Measurements from ENCODE around the gene UGT3A2. TPM values are rescaled to one million over a fixed set of nuclear protein-coding genes. Genes with fewer than 3 reads are reported as not detected.
"Not testable (repeated sequence)": the region's sequence is repeated elsewhere in the genome, so short reads cannot be mapped to it uniquely, and the experiment has no call there.

UGT3A2 gene
- total RNA-seq, 1 experiment from 2014 or later, result 0.10 TPM

DNA sequence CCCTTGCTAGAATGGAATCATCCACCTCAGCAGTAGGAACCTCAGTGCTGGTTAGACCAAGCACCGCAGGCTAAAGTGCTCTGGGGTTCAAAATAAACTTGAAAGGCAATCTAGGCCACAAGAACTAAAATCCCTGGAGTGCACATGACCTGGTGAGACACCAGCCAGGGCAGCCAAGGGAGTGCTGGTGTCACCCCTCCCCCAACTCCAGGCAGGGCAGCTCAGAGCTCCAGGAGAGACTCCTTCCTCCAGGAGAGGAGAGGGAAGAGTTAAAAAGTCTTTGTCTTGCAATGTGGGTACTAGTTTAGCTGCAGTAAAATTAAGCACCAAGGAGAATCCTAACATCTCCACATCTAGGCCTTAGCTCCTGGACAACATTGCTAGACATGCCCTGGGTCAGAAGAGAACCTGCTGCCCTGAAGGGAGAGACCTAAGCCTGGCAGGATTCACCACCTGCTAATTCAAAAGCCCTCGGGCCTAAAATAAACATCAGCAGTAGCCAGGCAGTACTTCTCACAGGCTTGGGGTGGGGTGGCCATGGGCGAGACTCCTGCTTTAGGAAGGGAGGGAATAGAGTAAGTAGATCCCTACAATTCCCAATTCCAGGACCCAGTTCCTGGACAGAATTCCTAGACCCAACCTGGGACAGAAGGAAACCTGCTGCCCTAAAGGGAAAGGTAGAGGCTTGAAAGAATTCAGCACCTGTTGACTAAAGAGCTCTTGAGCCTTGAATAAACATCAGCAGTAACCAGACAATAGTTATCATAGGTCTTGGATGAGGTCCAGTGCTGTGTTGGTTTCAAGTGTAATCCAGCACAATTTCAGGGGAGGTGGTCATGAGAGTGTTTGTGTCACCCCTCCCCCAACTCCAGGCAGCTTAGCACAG, 25.8 kb downstream of the UGT3A2 start:
- DNase-seq (ENCODE audit: low read depth, low spot score), result no peak
- no TSS peak for BruUV-seq (replicated peaks)
- in situ Hi-C loops (cut with HindIII; ENCODE audit: low pct_unique_long_range_greater_than_20kb, low sequenced_read_pairs) (no loop called here), intact Hi-C loops (cut with micrococcal nuclease; ENCODE audit: unreplicated experiment) (no loop called here)
- H3K4me3 ChIP-seq (ENCODE audit: low read depth in 2 of 2, low read length in 2 of 2), result no peak overlapping the region
- CTCF ChIA-PET, result no interaction called here
- H3K27ac ChIP-seq (ENCODE audit: low read length), result no peak overlapping the region
- no peaks in the 10 kb centered on the region for H3K9me3 ChIP-seq (ENCODE audit: control insufficient read depth, insufficient read depth, low read depth, low read length)
- ATAC-seq, result no peak
- H3K27me3 ChIP-seq (ENCODE audit: control insufficient read depth, insufficient read depth, low read length), result no peaks in the 10 kb centered on the region
- POLR2A ChIA-PET, result no interaction called here
- H3K36me3 ChIP-seq (ENCODE audit: control insufficient read depth, insufficient read depth, low read length), result no peaks in the 10 kb centered on the region
- H3K4me1 ChIP-seq (ENCODE audit: control insufficient read depth, insufficient read depth, low read length), result no peaks in the 10 kb centered on the region
- no peak for TF ChIP-seq SIN3A (IDR thresholded peaks at IDR 0.05; ENCODE audit: borderline replicate concordance, insufficient read depth, low read depth, low read length)
- TF ChIP-seq, protein P1, sequence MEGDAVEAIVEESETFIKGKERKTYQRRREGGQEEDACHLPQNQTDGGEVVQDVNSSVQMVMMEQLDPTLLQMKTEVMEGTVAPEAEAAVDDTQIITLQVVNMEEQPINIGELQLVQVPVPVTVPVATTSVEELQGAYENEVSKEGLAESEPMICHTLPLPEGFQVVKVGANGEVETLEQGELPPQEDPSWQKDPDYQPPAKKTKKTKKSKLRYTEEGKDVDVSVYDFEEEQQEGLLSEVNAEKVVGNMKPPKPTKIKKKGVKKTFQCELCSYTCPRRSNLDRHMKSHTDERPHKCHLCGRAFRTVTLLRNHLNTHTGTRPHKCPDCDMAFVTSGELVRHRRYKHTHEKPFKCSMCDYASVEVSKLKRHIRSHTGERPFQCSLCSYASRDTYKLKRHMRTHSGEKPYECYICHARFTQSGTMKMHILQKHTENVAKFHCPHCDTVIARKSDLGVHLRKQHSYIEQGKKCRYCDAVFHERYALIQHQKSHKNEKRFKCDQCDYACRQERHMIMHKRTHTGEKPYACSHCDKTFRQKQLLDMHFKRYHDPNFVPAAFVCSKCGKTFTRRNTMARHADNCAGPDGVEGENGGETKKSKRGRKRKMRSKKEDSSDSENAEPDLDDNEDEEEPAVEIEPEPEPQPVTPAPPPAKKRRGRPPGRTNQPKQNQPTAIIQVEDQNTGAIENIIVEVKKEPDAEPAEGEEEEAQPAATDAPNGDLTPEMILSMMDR (IDR thresholded peaks at IDR 0.05), result no peak
- no peak for TF ChIP-seq POLR2AphosphoS5 (IDR thresholded peaks at IDR 0.05; ENCODE audit: low read depth, low read length)
- TF ChIP-seq TCF7L2 (IDR thresholded peaks at IDR 0.05; ENCODE audit: low read depth, low read length), result no peak
- TF ChIP-seq, protein P2, sequence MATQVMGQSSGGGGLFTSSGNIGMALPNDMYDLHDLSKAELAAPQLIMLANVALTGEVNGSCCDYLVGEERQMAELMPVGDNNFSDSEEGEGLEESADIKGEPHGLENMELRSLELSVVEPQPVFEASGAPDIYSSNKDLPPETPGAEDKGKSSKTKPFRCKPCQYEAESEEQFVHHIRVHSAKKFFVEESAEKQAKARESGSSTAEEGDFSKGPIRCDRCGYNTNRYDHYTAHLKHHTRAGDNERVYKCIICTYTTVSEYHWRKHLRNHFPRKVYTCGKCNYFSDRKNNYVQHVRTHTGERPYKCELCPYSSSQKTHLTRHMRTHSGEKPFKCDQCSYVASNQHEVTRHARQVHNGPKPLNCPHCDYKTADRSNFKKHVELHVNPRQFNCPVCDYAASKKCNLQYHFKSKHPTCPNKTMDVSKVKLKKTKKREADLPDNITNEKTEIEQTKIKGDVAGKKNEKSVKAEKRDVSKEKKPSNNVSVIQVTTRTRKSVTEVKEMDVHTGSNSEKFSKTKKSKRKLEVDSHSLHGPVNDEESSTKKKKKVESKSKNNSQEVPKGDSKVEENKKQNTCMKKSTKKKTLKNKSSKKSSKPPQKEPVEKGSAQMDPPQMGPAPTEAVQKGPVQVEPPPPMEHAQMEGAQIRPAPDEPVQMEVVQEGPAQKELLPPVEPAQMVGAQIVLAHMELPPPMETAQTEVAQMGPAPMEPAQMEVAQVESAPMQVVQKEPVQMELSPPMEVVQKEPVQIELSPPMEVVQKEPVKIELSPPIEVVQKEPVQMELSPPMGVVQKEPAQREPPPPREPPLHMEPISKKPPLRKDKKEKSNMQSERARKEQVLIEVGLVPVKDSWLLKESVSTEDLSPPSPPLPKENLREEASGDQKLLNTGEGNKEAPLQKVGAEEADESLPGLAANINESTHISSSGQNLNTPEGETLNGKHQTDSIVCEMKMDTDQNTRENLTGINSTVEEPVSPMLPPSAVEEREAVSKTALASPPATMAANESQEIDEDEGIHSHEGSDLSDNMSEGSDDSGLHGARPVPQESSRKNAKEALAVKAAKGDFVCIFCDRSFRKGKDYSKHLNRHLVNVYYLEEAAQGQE (IDR thresholded peaks at IDR 0.05; ENCODE audit: insufficient read depth in 1 of 2, low read depth in 2 of 2, low read length in 1 of 2), result no peak

DNA sequence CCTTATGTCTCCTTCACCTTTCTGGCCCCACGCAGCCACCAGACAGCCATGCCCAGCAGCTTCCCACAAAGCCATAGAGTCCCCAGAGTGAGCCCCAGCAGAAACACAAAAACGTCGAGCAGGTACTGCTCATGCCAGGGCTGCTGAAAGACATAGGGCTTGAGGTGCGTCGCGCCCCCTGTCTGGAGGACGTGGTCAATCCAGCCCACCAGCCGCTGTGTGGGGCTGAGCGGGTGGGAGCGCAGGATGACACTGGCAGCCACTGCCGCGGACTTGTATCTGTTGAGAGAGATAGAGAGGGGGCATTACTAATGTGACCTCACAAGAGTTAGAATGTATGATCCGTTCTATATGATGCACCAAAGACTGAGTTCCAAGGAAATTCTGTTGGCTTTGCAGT, 31.0 kb downstream of the UGT3A2 start:
- Histone ChIP-seq H3K36me3 (ENCODE audit: control insufficient read depth, insufficient read depth, low read length) (no peaks in the 10 kb centered on the region), H3K4me1 (ENCODE audit: control insufficient read depth, insufficient read depth, low read length) (no peaks in the 10 kb centered on the region), H3K9me3 (ENCODE audit: control insufficient read depth, insufficient read depth, low read depth, low read length) (no peaks in the 10 kb centered on the region), H3K27ac (ENCODE audit: low read length) (no peak overlapping the region), H3K4me3 (ENCODE audit: low read depth in 2 of 2, low read length in 2 of 2) (no peak overlapping the region), H3K27me3 (ENCODE audit: control insufficient read depth, insufficient read depth, low read length) (no peaks in the 10 kb centered on the region)
- DNase-seq (ENCODE audit: low read depth, low spot score) (no peak), ATAC-seq (no peak)
- intact Hi-C loops (cut with micrococcal nuclease; ENCODE audit: unreplicated experiment) (no loop called here), in situ Hi-C loops (cut with HindIII; ENCODE audit: low pct_unique_long_range_greater_than_20kb, low sequenced_read_pairs) (no loop called here)
- TF ChIP-seq, protein P2 (IDR thresholded peaks at IDR 0.05; ENCODE audit: insufficient read depth in 1 of 2, low read depth in 2 of 2, low read length in 1 of 2), result no peak
- TF ChIP-seq, protein P1 (IDR thresholded peaks at IDR 0.05), result no peak
- TF ChIP-seq SIN3A (IDR thresholded peaks at IDR 0.05; ENCODE audit: borderline replicate concordance, insufficient read depth, low read depth, low read length) (no peak), POLR2AphosphoS5 (IDR thresholded peaks at IDR 0.05; ENCODE audit: low read depth, low read length) (no peak), TCF7L2 (IDR thresholded peaks at IDR 0.05; ENCODE audit: low read depth, low read length) (no peak)
- POLR2A ChIA-PET, result interaction anchor here (0.6 kb wide), 1 partner anchor 98 kb away, joined by 3 read pairs; no protein-coding TSS in a partner anchor
- CTCF ChIA-PET, result no interaction called here
- no TSS peak for BruUV-seq (replicated peaks)

DNA sequence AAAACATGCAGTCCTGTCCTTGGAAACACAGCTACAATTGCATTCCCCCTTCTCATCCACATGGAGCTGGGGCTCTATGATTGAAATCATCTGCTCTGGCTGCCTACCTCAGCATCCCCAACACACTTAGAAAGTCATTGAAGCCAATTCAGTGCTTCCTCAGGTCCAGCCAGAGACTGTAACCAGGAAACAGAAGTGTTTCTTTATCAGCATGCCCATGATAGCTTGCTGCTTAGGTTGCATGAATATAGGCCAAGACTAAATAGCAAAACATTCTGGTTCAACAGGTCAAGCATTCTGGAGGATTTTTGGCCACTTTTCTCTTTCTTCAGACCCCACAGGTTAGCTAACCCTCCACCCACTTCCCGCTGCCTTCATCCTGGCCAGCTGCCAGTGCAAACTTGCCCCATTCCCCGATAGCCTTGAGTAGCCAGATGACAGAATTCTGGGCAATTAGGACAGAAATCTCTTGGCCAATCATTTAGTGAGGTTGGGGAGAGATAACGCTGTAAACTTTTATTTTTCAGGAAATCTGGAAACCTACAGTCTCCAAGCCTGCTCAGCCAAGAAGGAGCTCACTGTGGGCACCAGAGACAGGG, 32.0 kb downstream of the UGT3A2 start:
- CTCF ChIA-PET; H3K4me1 ChIP-seq (ENCODE audit: control insufficient read depth, insufficient read depth, low read length); POLR2A ChIA-PET; H3K4me3 ChIP-seq (ENCODE audit: low read depth in 2 of 2, low read length in 2 of 2); ATAC-seq; H3K36me3 ChIP-seq (ENCODE audit: control insufficient read depth, insufficient read depth, low read length); H3K9me3 ChIP-seq (ENCODE audit: control insufficient read depth, insufficient read depth, low read depth, low read length); BruUV-seq (replicated peaks); H3K27ac ChIP-seq (ENCODE audit: low read length); DNase-seq (ENCODE audit: low read depth, low spot score); H3K27me3 ChIP-seq (ENCODE audit: control insufficient read depth, insufficient read depth, low read length); intact Hi-C loops (cut with micrococcal nuclease; ENCODE audit: unreplicated experiment); in situ Hi-C loops (cut with HindIII; ENCODE audit: low pct_unique_long_range_greater_than_20kb, low sequenced_read_pairs): not testable (repeated sequence)

All from Panc1 (cell line).